ENCODE results near the gene KANK4.

The KANK4 gene

DNA sequence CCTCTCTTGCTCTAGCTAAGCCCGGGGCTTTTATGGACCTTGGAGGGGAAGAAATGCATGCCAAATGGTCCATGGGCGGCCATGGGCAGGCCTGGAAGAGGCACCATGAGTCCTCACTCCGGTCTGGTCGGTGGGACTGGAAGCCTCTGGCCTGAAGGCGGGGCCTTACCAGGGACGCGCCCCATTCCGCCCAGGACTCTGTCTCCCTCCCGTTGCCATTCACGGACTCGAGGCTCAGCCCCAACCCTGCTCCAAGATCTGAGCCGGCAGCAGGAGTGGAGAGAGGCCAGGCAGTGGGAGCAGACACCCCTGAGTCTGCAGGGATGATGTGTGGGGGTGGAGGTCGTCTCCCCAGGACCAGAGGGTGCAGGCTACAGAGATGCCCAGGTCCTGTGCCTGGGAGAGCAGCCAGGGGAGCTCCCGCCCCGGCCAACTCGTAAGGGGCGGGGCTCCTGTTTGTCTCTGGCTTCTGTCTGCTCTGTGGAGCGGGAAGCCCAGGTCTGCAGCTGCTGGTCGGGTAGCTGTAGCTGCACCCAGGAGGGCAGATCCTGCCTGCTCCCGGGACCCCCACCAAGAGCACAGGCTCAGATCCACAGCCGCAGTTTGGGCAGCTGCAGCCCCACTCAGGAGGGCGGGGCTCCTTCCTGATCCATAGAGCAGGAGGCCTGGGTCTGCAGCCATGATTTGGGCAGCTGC is 8.3 kb upstream of the KANK4 start:
- TF ChIP-seq, protein P1, sequence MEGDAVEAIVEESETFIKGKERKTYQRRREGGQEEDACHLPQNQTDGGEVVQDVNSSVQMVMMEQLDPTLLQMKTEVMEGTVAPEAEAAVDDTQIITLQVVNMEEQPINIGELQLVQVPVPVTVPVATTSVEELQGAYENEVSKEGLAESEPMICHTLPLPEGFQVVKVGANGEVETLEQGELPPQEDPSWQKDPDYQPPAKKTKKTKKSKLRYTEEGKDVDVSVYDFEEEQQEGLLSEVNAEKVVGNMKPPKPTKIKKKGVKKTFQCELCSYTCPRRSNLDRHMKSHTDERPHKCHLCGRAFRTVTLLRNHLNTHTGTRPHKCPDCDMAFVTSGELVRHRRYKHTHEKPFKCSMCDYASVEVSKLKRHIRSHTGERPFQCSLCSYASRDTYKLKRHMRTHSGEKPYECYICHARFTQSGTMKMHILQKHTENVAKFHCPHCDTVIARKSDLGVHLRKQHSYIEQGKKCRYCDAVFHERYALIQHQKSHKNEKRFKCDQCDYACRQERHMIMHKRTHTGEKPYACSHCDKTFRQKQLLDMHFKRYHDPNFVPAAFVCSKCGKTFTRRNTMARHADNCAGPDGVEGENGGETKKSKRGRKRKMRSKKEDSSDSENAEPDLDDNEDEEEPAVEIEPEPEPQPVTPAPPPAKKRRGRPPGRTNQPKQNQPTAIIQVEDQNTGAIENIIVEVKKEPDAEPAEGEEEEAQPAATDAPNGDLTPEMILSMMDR (IDR thresholded peaks at IDR 0.05; ENCODE audit: low read depth, low read length): no peak
- DNase-seq (ENCODE audit: extremely low read depth, low read depth): no peak

DNA sequence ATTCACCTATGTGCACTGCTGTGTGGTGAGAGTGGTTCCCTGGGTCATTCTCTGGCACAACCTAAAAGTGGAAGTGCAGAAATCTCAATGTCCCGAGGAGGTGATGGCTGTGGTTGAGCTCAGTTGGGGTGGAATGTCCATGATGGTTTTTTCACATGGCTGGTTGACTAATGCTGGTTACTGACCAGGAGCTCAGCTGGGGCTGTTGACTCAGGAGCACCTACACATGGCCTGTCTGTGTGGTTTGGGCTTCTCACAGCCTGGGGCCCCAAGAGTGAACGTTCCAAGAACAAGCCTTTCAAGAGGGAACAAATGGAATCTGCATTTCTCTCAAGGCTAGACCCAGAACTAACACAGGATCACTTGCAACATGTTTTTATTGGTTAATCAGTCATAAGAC is 6.4 kb upstream of the KANK4 start:
- TF ChIP-seq, protein P1 (IDR thresholded peaks at IDR 0.05; ENCODE audit: low read depth, low read length): no peak
- DNase-seq (ENCODE audit: extremely low read depth, low read depth): no peak

DNA sequence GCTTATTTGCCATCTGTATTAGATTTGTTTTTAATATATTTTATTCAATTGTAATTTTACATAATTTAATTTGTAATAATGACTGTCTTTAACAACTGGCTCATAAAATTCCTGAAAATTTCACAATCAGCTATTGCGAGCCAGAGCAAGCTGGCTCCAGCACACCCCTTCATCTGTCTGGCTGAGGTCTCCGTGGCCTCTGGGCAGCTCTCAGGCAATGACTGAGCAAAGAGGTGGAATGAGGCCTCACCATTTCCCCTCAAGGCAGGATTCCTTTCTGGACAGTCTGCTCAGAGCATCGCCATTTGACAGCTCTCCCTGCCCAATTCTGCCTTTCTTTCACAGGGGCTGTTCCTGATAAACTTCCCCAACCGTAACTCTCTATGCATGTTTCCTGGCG is 5.8 kb upstream of the KANK4 start:
- TF ChIP-seq, protein P1 (IDR thresholded peaks at IDR 0.05; ENCODE audit: low read depth, low read length): no peak
- peak; percentile 54 for DNase-seq (ENCODE audit: extremely low read depth, low read depth)

DNA sequence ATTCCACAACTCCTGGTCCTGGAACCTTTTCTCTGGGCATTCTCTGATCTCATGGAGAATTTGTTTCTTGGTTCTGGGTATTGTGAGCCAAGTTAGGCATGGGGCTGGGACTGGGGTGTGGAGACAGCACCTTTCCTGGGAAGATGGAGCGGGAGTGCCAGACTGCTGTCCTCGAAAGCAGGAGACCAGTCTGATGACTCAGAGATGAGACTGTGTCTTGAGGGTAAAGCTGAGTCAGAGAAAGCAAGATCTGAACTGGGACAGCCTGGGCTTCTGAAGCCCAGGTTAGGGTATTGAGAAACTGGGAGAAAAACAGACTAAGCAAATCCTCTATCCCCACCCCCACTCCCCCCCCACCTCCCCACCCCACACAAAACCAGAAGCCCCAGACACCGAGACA is 2.2 kb upstream of the KANK4 start:
- TF ChIP-seq, protein P1 (IDR thresholded peaks at IDR 0.05; ENCODE audit: low read depth, low read length): no peak
- peak; percentile 7 for DNase-seq (ENCODE audit: extremely low read depth, low read depth)

DNA sequence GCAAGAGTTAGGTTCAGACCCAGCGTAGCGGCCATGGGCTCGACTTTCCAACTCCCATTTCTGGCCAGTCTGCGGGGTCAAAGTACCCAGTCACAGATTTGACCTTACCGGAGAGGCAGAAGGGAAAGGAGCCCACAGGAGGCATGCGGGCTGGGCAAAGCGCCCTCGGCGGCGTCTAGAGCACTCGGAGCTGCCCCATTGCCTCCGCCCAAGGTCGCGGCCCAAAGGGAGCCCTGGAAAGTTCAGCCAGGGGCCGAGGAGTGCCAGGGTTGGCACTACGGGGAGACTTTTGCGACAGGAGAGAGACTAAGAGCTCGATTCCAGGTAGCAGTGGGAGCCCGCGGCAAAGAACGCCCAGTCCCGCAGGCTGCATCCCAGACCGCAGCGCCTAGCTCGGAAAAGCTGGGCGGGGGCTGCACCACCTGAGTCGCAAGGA is 896 bp downstream of the KANK4 start:
- no peak for DNase-seq (ENCODE audit: extremely low read depth, low read depth)
- TF ChIP-seq, protein P1 (IDR thresholded peaks at IDR 0.05; ENCODE audit: low read depth, low read length): no peak

DNA sequence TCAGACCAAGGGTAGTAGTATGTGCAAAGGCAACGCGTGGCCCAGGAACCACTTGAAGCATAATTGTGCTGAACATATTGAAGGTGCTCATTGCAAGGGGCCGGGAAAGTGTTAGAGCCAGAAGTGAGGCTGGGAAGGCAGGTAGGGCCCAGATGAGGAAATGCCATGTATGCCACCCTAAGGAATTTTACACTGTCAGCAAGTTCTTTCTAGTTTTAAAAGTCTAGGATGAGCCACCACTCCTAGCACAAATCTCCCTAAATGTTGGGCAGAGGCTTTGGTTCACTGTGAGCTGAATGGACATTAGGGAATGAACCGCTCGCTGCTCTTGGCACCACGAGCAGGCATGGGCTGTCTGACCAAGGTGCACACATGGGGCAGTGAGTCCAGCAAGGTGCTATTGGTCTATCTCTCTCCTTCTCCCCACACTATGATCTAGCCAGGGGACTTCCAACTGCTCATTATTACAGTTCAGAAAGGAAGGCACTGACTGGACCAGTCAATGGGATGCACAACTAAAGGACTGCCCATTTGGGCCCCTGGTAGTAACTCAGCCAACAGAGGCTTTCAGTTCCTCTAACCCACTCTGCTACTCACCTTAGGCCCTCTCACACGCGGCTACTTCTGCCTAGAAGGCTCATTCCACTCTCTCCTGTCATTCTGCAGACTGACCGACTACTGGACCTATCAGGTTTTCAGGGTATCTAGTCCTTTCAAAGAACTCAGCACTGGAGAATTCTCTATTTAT is 2.0 kb downstream of the KANK4 start:
- DNase-seq (ENCODE audit: extremely low read depth, low read depth): no peak
- TF ChIP-seq, protein P1 (IDR thresholded peaks at IDR 0.05; ENCODE audit: low read depth, low read length): no peak

DNA sequence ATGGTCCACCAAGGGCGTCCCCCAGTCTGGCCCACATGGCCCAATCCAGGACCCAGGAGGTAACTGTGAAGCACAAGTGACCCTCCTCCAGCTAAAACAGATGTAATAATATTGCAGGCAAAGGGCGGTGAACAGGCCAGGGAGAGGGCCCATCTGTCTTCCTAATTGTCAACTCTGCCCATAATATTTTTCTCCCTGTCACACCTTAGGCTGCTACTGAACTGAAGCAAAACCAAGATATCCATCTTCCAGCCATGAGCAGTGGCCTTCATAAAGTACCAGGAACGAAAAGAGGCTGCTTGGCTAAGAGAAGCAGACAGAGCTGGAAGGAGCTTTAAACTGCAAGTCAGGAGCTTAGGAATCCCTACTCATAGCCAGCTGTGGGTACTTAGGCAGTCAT is 3.1 kb downstream of the KANK4 start:
- DNase-seq (ENCODE audit: extremely low read depth, low read depth): no peak
- TF ChIP-seq, protein P1 (IDR thresholded peaks at IDR 0.05; ENCODE audit: low read depth, low read length): no peak
